HG02759 (cell line): ENCODE results near the gene THBS2.

ENCODE experiments used
- ATAC-seq: cut with Tn5 transposase; IDR thresholded peaks from one replicate; pipeline ENCODE4 v1.9.1; 2021; ENCODE audit warnings: mild to moderate bottlenecking, moderate library complexity; ENCODE audit not compliant: unreplicated experiment

The THBS2 gene

GRCh38 chr6:169168706-169169105 lies 84.9 kb downstream of the THBS2 start:
- ATAC-seq, result no peak

DNA sequence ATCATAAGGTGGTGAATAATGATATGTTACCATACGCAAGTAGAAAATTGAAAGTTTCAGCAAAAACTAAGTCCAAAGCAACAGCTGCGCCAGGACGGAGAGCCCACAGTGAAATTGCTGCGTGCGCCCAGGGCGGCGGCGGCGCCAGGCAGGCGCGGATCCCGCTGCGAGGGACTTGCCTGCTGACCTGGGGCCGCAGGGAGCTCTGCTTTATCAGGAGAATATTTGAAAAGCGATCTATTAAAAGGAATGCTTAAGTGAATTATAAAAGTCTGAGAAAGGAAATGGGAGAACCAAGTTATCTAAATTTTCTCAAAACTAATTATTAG lies 85.4 kb downstream of the THBS2 start:
- ATAC-seq, result no peak

DNA sequence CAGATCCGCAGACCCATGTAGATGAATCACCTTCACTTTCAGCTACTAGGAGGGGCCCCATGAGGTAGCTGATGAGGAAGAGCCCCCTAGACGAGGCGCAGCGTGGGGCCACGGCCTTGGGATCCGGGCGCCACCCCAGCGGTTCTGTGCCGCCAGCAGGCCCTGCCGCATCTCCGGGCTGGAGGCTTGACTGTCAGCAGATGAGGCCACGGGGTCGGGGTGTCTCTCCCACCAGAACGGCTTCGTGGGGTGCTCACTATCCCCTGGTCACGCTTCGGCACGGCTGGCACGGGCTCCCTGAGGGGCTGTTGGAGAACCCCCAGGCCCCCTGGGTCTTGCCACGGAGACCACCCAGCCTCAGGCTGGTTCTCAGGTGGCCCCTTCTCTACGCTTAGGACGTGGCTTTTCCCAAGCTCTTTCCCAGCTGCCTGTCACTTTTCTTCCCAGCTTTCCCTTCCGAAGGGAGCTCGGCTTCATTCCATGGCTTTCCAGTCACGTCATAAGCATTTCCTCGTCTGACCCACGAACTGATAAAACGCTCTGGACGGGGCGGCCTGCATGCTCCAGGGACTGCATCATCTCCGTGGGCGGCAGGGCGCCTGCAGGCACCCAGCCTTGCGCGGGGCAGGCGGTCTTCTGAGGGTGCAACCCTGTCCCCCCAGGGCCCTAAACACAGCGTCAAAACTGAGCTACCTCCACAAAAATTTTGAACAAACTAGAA lies 85.9 kb downstream of the THBS2 start:
- ATAC-seq, result no peak

DNA sequence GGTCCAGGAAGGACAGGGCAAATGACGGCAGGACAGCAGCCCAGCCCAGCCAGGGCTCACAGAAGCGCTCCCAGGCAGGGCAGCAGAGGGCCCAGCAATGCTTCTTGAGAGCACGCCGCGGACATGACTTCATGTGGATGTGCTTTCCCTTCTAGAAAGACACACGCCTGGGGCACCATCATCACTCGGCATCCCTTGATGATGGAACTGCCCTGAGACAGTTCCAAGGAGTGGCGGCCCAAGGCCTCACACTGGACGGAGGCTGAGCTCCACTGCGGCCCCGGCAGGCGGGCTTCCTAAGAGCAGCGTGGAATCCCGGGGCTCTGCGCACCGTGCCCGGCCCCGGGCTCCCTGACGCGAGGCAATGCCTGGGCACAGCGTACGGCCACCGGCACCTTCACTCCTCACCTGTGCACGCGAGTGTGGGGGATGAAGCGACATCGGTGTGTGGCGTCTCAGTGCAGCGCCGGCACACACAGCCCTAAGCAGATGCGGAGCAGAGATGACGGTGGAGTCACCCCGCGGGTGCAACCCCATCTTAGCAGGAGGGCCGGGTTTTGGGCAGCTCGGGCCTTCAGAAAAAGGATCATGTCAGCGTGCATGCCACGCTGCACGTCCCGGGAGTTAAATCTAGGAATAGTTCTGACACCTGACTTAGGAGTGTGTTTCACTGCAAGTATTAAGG lies 86.6 kb downstream of the THBS2 start:
- no peak for ATAC-seq
